RWPE2 (cell line): ENCODE measurements around the gene IZUMO4.

Experiments used
- ATAC-seq: fragments of 200-7000 bp; cut with Tn5 transposase; 3 replicates; pipeline ENCODE4 v1.9.1; 2021; ENCODE audit warnings: low read depth
- DNase-seq: peaks from one replicate; pipeline ENCODE4 v3.0.0-alpha.2; 2020; ENCODE audit warnings: low spot score
- H3K27ac ChIP-seq: fragments of 450-650 bp; 2 replicates; pipeline ENCODE4 v1.5.1; 2017; ENCODE audit warnings: mild to moderate bottlenecking; ENCODE audit not compliant: poor library complexity, severe bottlenecking
- H3K27me3 ChIP-seq: fragments of 250-450 bp; sonication (Bioruptor Pico); 2 replicates; pipeline ENCODE4 v1.5.1; 2021; ENCODE audit warnings: mild to moderate bottlenecking, moderate library complexity; ENCODE audit not compliant: insufficient read depth, poor library complexity, severe bottlenecking
- H3K36me3 ChIP-seq: fragments of 250-450 bp; sonication (Bioruptor Pico); 2 replicates; pipeline ENCODE4 v1.5.1; 2020; ENCODE audit warnings: low read depth, mild to moderate bottlenecking, moderate library complexity
- H3K4me1 ChIP-seq: fragments of 250-450 bp; sonication (Bioruptor Pico); 2 replicates; pipeline ENCODE4 v1.5.1; 2021; ENCODE audit warnings: mild to moderate bottlenecking, moderate library complexity; ENCODE audit not compliant: insufficient read depth, poor library complexity, severe bottlenecking
- H3K4me3 ChIP-seq: fragments of 250-450 bp; sonication (Bioruptor Pico); 2 replicates; pipeline ENCODE4 v1.5.1; 2021; ENCODE audit warnings: mild to moderate bottlenecking, moderate library complexity; ENCODE audit not compliant: severe bottlenecking
- H3K9me3 ChIP-seq: fragments of 250-450 bp; sonication (Bioruptor Pico); 2 replicates; pipeline ENCODE4 v1.5.1; 2021; ENCODE audit warnings: mild to moderate bottlenecking, moderate library complexity; ENCODE audit not compliant: severe bottlenecking
- CTCF ChIP-seq: fragments of 450-650 bp; IDR thresholded peaks from one replicate; pipeline ENCODE4 v1.5.1; 2017; ENCODE audit warnings: mild to moderate bottlenecking, moderate library complexity; ENCODE audit not compliant: poor library complexity, severe bottlenecking

IZUMO4 gene

GRCh38 chr19:2056837-2057192 lies 39.9 kb upstream of the IZUMO4 start:
- no peak overlapping the region for H3K4me3 ChIP-seq
- H3K9me3 ChIP-seq = no peaks in the 10 kb centered on the region
- no peaks in the 10 kb centered on the region for H3K36me3 ChIP-seq
- peak overlapping the region; percentile 97 for H3K27ac ChIP-seq
- no peaks in the 10 kb centered on the region for H3K27me3 ChIP-seq
- ATAC-seq (no peak), DNase-seq (no peak)
- H3K4me1 ChIP-seq = peaks cover 49% of the 10 kb centered on the region
- TF ChIP-seq CTCF = no peak

- Histone ChIP-seq H3K36me3 (no peaks in the 10 kb centered on the region), H3K27ac (peak overlapping the region; percentile 97), H3K4me1 (peaks cover 42% of the 10 kb centered on the region), H3K9me3 (no peaks in the 10 kb centered on the region), H3K27me3 (no peaks in the 10 kb centered on the region), H3K4me3 (no peak overlapping the region)
- no peak for ATAC-seq
- TF ChIP-seq CTCF = no peak
- no peak for DNase-seq
Measured at GRCh38 chr19:2057484-2058469, 38.9 kb upstream of the IZUMO4 start.

GRCh38 chr19:2058570-2059421 lies 37.9 kb upstream of the IZUMO4 start:
- no peaks in the 10 kb centered on the region for H3K27me3 ChIP-seq
- peak overlapping the region; percentile 97 for H3K27ac ChIP-seq
- no peaks in the 10 kb centered on the region for H3K36me3 ChIP-seq
- no peak for TF ChIP-seq CTCF
- H3K4me1 ChIP-seq = peaks cover 42% of the 10 kb centered on the region
- no peak for DNase-seq
- no peak overlapping the region for H3K4me3 ChIP-seq
- no peaks in the 10 kb centered on the region for H3K9me3 ChIP-seq
- ATAC-seq = no peak

GRCh38 chr19:2059422-2060201 lies 37.1 kb upstream of the IZUMO4 start:
- H3K4me1 ChIP-seq = peaks cover 39% of the 10 kb centered on the region
- H3K36me3 ChIP-seq = no peaks in the 10 kb centered on the region
- no peak overlapping the region for H3K4me3 ChIP-seq
- ATAC-seq = peak; percentile 40
- no peaks in the 10 kb centered on the region for H3K27me3 ChIP-seq
- DNase-seq = no peak
- H3K9me3 ChIP-seq = no peaks in the 10 kb centered on the region
- peak overlapping the region; percentile 97 for H3K27ac ChIP-seq
- no peak for TF ChIP-seq CTCF
